HG03066 (cell line): ENCODE measurements around the gene EPHB1.
A peak's percentile ranks its signal among the peaks of the same experiment; 100 is the strongest.

Experiments used
- ATAC-seq: cut with Tn5 transposase; IDR thresholded peaks from one replicate; pipeline ENCODE4 v1.9.1; 2021; ENCODE audit warnings: low read depth; ENCODE audit not compliant: unreplicated experiment

Gene EPHB1

DNA sequence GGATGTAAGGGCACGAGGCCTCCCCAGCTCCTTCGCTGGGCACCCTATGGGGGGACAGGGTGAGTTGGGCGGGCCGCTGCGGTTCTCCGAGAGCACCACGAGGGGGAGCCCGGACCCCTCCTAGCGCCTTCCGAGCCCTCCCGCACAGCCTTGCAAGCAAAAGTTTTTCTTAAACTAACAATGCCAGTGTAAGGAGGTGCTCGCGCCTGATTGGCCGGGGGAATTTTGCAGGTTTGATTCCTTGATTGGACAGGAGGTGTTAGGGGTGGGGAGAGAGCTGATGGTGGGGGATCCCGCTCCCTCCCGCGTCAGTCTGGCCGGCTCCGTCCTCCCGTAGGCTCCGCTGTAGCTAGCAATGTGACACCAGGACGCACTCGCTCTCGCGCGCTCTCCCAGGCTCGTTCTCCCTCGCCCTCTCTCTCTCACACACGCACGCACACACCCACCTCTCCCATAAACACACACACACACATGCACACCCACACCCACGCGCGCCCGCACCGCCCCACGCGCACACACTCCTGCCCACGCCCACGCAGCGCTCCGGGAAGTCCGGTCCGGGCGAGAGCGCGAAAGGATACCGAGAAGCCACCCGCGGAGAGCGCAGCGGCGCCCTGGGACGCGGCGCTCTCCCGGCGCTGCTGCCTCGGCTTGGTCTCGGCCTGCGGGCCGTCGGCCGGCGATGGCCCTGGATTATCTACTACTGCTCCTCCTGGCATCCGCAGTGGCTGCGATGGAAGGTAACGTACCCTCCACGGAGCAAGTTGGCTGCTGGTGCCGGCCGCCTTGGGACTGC lies at the start of gene EPHB1:
EPHB1 (plus strand) TSS at position 311 of the 796 bp plus-strand sequence.
- peak; percentile 69 for ATAC-seq

GRCh38 chr3:134748698-134749097 lies 46.4 kb upstream of the EPHB1 start:
- no peak for ATAC-seq

GRCh38 chr3:134749174-134749573 lies 45.9 kb upstream of the EPHB1 start:
- no peak for ATAC-seq

DNA sequence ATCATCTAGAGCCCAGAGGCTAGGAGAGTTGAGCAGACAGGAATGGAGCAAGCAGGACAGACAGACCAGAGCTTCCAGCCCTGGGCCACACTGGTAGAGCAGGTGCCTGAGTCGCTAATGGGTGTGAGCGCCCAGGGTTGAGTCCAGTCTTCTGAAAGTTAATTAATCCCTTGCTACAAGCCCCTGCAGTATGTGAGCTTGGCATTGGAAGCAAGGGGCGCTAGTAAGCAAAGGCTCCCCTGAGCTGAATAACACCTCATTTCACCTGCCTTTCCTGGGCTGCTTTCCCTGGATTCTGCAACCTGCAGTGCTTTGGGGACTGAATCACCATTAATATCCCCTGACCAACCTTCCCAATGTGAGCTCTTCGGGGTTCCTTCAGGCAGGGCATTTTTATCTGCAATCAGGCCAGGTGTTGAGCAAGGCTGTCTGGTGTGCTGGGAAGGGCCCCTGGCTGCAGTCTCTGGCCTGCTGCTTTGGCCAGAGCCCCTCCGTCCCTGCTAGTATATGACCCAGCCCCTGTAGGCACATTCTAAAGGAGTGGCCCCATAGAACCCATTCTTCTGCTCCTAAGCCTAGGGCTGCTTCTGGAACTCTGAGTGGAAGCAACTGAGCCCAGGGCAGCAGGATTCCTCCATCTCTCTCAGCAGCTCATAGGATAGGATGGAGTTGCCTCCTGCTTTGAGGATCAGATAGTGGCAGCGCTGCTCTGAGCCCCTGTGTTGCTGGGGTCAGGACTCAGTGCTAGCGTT lies 45.1 kb upstream of the EPHB1 start:
- no peak for ATAC-seq

GRCh38 chr3:134751831-134752230 lies 43.2 kb upstream of the EPHB1 start:
- no peak for ATAC-seq

DNA sequence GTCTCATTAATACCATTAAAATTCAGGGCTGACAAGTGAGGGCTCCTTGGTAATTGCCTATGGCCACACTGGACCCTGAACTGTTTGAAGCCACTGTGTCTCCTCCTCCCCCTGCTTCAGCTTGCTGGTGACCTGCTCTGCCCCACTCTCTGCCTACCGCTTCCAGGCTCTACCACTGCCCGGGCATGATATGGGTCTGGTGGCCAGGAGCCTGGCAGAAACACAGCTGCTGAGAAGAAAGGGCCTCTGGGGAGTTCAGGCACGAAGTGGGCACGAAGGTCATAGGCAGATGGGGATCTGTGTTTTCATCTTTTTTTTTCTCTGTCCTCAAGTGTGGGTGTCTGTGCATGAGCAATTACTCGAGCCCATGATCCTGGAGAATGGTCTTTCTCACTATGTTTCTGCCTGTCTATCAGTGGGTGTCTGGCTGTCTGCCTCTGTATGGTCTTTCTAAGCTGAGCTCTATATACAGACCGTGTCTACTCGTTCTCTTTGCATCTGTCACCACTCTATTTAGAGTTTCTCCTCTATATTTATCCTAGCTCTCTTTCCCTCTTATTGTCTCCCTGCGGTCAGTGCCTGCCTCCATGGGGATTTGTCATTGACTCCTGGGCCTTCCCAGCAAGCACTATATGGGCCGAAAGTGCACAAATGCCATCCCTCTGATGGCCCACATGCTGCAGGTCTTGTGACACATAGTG lies 42.1 kb upstream of the EPHB1 start:
- no peak for ATAC-seq

- ATAC-seq: no peak
Observed at GRCh38 chr3:134753999-134754742, 40.9 kb upstream of the EPHB1 start.

DNA sequence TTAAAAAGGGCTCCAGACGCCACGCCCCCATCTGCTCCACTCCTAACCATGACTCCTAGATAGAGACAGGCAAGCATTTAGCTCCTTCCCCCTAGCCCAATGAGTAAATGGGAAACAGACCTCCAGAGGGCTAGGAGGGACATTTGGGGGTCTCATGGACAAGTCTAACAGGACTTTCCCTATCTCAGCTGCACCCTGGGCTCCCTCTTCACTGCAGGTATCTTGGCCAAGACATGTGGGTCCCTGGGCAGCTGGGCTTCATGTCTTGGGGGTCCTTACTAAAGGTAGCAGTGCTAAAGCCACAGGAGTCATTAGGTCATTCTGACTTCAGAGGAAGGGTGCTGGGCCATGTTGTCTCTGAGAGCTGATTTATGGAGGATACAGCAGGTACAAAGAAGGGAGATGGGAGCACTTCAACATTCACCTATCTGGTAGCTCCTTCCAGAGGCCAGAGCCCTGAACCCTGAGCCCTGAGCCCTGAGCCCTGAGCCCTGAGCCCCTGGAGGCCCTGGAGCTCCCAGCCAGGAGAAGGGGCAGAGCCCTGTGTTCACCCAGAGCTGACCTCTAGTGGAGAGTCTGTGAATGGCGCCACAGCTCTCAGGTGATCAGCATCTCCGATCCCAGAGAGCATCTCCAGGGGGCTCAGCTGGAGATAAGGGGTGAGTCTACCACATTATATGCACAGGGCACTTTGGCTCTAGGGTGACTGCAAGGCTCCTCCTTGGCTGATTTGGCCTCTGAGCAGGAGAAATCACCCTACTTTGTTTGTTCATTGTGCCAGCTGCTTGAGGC lies 40.1 kb upstream of the EPHB1 start:
- ATAC-seq: peak; percentile 74

DNA sequence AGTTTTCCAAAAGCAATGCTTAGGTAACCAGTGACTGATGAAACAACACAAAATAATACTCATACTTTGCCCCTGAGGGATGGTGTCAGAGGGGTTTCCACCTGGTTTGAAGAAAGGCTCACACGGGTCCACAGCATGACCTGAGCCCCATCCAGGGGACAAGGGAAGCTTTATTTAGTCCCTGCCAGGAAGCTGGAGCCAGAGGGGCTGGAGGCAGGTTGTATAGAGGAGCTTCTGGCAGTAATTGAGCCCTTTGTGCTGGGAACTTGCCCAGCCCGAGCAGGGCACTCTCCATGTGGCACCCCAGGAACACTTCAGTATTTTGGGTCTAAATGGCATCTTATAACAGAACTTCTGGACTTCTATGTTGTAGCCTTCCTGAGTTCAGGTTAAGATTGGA lies 39.2 kb upstream of the EPHB1 start:
- ATAC-seq: no peak

- no peak for ATAC-seq
Observed at GRCh38 chr3:134757549-134758069, 37.5 kb upstream of the EPHB1 start.

- no peak for ATAC-seq
Observed at GRCh38 chr3:134761213-134761612, 33.8 kb upstream of the EPHB1 start.

- no peak for ATAC-seq
Observed at GRCh38 chr3:134762016-134762415, 33.0 kb upstream of the EPHB1 start.

DNA sequence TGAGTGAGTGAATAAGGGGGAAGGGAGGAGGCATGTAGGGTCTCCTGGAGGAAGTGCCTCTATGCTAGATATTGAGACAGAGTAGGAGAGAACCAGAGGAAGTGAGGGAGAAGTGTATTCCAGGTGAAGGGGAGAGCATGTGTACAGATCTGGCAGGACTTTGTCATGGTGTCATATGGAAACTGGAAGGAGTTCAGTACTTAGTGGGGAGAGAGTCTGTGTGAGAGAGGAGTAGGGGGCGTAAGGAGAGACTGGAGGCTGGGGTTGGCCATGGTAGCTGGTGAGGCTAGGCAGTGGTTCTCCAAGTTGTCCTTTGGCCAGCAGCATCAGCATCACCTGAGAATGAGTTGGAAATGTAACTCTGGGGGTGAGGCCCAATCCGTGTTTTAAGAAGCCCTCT lies 29.6 kb upstream of the EPHB1 start:
- no peak for ATAC-seq

DNA sequence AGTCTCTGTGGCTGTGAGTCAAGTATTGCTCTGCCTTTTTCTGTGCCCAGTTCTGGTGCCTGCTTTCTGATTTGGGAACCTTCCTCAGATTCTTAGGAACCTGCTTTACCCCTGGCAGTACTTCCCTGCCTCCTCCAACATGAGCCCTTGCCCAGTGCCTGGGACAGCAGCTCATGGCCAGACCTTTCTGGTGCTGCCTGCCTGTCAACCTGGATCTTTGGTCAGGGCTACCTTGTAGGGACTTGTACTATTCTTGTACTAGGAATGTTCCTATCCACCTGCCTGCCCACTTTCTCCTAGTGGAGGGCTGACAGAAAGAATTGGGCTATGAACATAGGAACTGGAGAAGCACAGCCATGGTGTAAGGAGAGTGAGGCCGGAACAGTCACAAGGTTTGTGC lies 28.8 kb upstream of the EPHB1 start:
- no peak for ATAC-seq

- ATAC-seq: no peak
Observed at GRCh38 chr3:134768116-134768515, 26.9 kb upstream of the EPHB1 start.

DNA sequence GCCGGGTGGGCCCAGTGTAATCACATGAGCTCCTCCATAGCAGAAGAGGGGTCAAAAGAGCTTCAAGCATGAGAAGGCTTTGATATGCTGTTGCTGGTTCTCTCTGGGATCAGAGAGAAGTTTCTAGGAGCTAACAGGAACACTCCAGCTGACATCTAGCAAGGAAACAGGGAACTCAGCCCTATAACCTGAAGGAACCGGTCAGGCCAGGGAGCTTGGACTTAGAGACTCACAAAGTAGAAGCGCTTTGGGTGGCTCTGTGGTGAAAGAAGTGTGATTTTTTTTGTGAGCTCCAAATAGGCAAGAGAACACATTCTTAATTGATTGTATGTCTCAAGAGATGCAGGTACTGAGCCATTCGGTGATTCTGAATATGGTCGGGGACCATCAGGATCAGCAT lies 26.2 kb upstream of the EPHB1 start:
- no peak for ATAC-seq

GRCh38 chr3:134769287-134769868 lies 25.7 kb upstream of the EPHB1 start:
- no peak for ATAC-seq

DNA sequence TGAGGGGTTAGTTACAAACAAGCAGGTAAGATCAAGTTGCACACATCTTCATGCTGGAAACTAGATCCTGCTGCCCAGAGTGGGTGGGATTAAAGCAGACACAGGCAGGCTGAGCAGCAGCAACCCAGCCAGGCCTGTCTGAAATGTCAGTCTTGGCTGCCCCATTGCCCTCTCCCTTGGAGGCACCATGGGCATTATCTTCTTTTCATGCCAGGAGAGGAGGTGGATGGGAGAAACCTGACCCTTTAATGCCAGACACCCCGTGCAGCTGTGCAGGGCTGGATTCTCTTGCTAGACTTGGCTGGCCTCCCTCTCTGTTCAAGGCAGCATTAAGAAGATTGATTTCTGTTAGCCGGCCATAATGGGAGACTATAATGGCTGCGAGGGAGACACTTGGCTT lies 23.0 kb upstream of the EPHB1 start:
- ATAC-seq: no peak

- no peak for ATAC-seq
Observed at GRCh38 chr3:134772591-134772990, 22.5 kb upstream of the EPHB1 start.
